Measurements from ENCODE around the gene STXBP4.

DNA sequence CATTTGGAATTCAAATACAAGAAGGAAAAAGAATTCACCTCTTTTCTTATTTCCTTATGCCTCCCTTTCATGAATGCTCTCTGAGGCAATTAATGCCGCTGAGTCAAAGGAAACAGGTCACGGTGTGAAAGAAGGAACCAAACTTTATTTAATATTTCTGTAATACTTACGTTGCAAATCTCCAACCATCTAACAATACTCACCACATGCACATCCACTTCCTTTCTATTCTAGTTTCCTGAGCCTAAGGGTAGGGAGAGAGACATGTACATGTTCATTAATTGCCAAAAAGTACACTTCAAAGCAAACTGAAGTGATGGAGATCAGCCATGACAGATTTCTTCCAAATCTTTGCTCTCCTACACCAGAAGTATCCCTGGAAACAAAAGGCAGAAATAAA is 248.3 kb downstream of the STXBP4 start:
- TF ChIP-seq ISL1 (CRISPR knock-in tag; IDR thresholded peaks at IDR 0.05): no peak
- TF ChIP-seq PATZ1 (CRISPR knock-in tag; IDR thresholded peaks at IDR 0.05; ENCODE audit: borderline replicate concordance): no peak
- TF ChIP-seq TCF4 (CRISPR knock-in tag; IDR thresholded peaks at IDR 0.05; ENCODE audit: borderline replicate concordance): no peak
- TF ChIP-seq TOX (CRISPR knock-in tag; IDR thresholded peaks at IDR 0.05; ENCODE audit: borderline replicate concordance): no peak
- TF ChIP-seq RARB (CRISPR knock-in tag; IDR thresholded peaks at IDR 0.05): no peak
- no peak for TF ChIP-seq OSR1 (CRISPR knock-in tag; IDR thresholded peaks at IDR 0.05)
- TF ChIP-seq ZNF70 (CRISPR knock-in tag; IDR thresholded peaks at IDR 0.05): no peak
- TF ChIP-seq POU6F1 (CRISPR knock-in tag; IDR thresholded peaks at IDR 0.05; ENCODE audit: borderline replicate concordance, low read depth): no peak
- no peak for TF ChIP-seq ZFP3 (CRISPR knock-in tag; IDR thresholded peaks at IDR 0.05)
- no peak for TF ChIP-seq ESRRG (CRISPR knock-in tag; IDR thresholded peaks at IDR 0.05)
- no peak for TF ChIP-seq CSDC2 (CRISPR knock-in tag; IDR thresholded peaks at IDR 0.05)
